K562 (cell line): ENCODE measurements around the gene TOM1L2.

ENCODE experiments used
- MTF1 ChIP-seq: fragments of 250-450 bp; sonication (Bioruptor Pico); IDR thresholded peaks from 2 replicates; pipeline ENCODE4 v1.9.0; 2021; ENCODE audit warnings: moderate library complexity, mild to moderate bottlenecking, inconsistent platforms, borderline replicate concordance
- USF2 ChIP-seq: sonication (generic); formaldehyde crosslinking; IDR thresholded peaks from 2 replicates; pipeline ENCODE4 v1.5.0; 2020; ENCODE audit warnings: missing genetic modification reagents

GRCh38 chr17:17841601-17842025 is 130.6 kb downstream of the TOM1L2 start:
- TF ChIP-seq MTF1 (no peak), USF2 (CRISPR knock-in tag) (no peak)
